Esophagus mucosa (tissue), 1 donor: ENCODE results near the gene MLF1. TPM values are rescaled to one million over a fixed set of nuclear protein-coding genes. Genes with fewer than 3 reads are reported as not detected.

Experiments
- ATAC-seq: fragments of 200-7000 bp; cut with Tn5 transposase; one replicate; pipeline ENCODE4 v1.9.1; 2020
- total RNA-seq: library from RNA; stranded (reverse); gene quantifications from one replicate; pipeline ENCODE4 v1.2.4, GENCODE V29; 2023
- donor health status: DM: yes; HTN: yes; CAD: no.

MLF1 gene
- total RNA-seq, 1 donor from 2014 or later: 2.6 TPM

GRCh38 chr3:158590223-158590622 is 19.2 kb downstream of the MLF1 start:
- no peak for ATAC-seq

GRCh38 chr3:158600787-158601186 is 29.8 kb downstream of the MLF1 start:
- ATAC-seq: no peak

GRCh38 chr3:158602227-158602626 is 31.2 kb downstream of the MLF1 start:
- no peak for ATAC-seq

- no peak for ATAC-seq
These were observed 47.2 kb downstream of the MLF1 start for GRCh38 chr3:158617982-158618875.

GRCh38 chr3:158625881-158626280 is 54.9 kb downstream of the MLF1 start:
- no peak for ATAC-seq

GRCh38 chr3:158631981-158632380 is 61.0 kb downstream of the MLF1 start:
- ATAC-seq: no peak

- ATAC-seq: no peak
These were observed 69.7 kb downstream of the MLF1 start for GRCh38 chr3:158640646-158641045.

- no peak for ATAC-seq
These were observed 71.0 kb downstream of the MLF1 start for GRCh38 chr3:158642005-158642404.

- no peak for ATAC-seq
These were observed 71.6 kb downstream of the MLF1 start for GRCh38 chr3:158642474-158643210.

GRCh38 chr3:158644345-158644908 is 73.4 kb downstream of the MLF1 start, which contains the start of gene GFM1:
GFM1 (plus strand) TSS chr3:158644527; CDS start chr3:158644635, 108 bp downstream.
- ATAC-seq: peak; percentile 99

- ATAC-seq: no peak
These were observed 78.8 kb downstream of the MLF1 start for GRCh38 chr3:158649791-158650190.

- ATAC-seq: no peak
These were observed 80.2 kb downstream of the MLF1 start for GRCh38 chr3:158651192-158651591.

- ATAC-seq: no peak
These were observed 81.5 kb downstream of the MLF1 start for GRCh38 chr3:158652463-158652862.

Other genes with a start within 250 kb of the MLF1 start
- 32.5 TPM for gene GFM1, start 73.3 kb downstream of the MLF1 start, total RNA-seq
- 8.4 TPM for gene LXN, start 101.5 kb downstream of the MLF1 start, total RNA-seq
- gene RARRES1, start 161.3 kb downstream of the MLF1 start, total RNA-seq: 14.9 TPM
- 40.1 TPM for gene MFSD1, start 230.9 kb downstream of the MLF1 start, total RNA-seq